Stimulated activated naive CD4-positive, alpha-beta T cell treated with Interleukin-2 at 50 U/mL for 16 hours (primary cell): Measurements from ENCODE around the gene ARFRP1.

ENCODE experiments used
- DNase-seq: peaks from one replicate; lab custom pipeline; 2025; lab: John Stamatoyannopoulos, UW

ARFRP1 gene

GRCh38 chr20:63707558-63708300 lies at the start of gene ARFRP1, which contains the start of gene ZGPAT:
ARFRP1 (minus strand) TSS chr20:63707976; CDS start chr20:63707091, 885 bp downstream.
ZGPAT (plus strand) TSS chr20:63708039; CDS start chr20:63708581, 542 bp downstream.
- DNase-seq, result peak; percentile 86

- no peak for DNase-seq
These were observed 48.8 kb upstream of the ARFRP1 start for GRCh38 chr20:63756648-63756991.

- DNase-seq, result no peak
These were observed 48.3 kb upstream of the ARFRP1 start for GRCh38 chr20:63755933-63756647.

GRCh38 chr20:63754008-63754407 lies 46.2 kb upstream of the ARFRP1 start:
- no peak for DNase-seq

GRCh38 chr20:63753381-63753780 lies 45.6 kb upstream of the ARFRP1 start:
- DNase-seq, result no peak

GRCh38 chr20:63752411-63753101 lies 44.8 kb upstream of the ARFRP1 start:
- DNase-seq, result no peak

- DNase-seq, result no peak
These were observed 43.9 kb upstream of the ARFRP1 start for GRCh38 chr20:63751471-63752271.

GRCh38 chr20:63750807-63751470 lies 43.2 kb upstream of the ARFRP1 start:
- DNase-seq, result peak; percentile 72

GRCh38 chr20:63749597-63750508 lies 42.1 kb upstream of the ARFRP1 start:
- DNase-seq, result no peak

GRCh38 chr20:63748934-63749270 lies 41.1 kb upstream of the ARFRP1 start:
- DNase-seq, result no peak

- no peak for DNase-seq
These were observed 40.5 kb upstream of the ARFRP1 start for GRCh38 chr20:63748070-63748933.

GRCh38 chr20:63747622-63748069 lies 39.9 kb upstream of the ARFRP1 start:
- DNase-seq, result no peak

- DNase-seq, result no peak
These were observed 39.1 kb upstream of the ARFRP1 start for GRCh38 chr20:63746751-63747315.

- DNase-seq, result no peak
These were observed 38.4 kb upstream of the ARFRP1 start for GRCh38 chr20:63745961-63746731.

- DNase-seq, result no peak
These were observed 37.6 kb upstream of the ARFRP1 start for GRCh38 chr20:63745424-63745805.

- DNase-seq, result no peak
These were observed 37.0 kb upstream of the ARFRP1 start for GRCh38 chr20:63744574-63745423.

- no peak for DNase-seq
These were observed 36.4 kb upstream of the ARFRP1 start for GRCh38 chr20:63744158-63744557.
